Suppressor macrophage (primary cell): ENCODE data around the gene BBS1.
"Not testable (repeated sequence)": the region's sequence is repeated elsewhere in the genome, so short reads cannot be mapped to it uniquely, and the experiment has no call there.

Experiments
- DNase-seq, 4 experiments: peaks; one replicate each; pipeline ENCODE4 v3.0.0-alpha.2; 2020 to 2022

Gene BBS1

DNA sequence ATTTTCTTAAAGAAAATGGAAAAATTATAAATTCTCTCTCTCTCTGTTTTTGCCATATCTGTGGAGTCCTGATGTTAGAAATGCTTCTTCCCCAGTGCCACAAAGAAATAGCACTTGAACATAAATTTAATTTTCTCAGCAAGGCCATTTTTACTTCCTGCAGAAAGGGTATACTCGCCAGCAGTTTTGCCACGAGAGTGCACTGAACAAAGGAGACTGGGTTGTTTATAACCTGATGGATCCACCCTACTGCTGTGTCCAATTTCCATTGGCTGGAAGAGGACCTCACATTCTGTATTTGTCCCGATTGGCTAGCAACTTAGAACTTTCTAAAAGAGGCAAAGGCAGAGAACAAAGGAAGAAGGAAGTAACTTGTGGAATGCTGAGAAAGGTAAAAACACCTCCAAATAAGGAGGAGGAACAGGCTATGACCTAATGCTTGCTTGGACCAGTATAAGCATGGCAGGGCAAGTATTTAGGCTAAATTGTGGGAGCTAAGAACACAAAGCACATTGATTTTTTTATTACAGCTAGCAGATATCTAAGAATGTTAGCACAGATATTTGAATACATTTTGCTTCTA lies 72.2 kb downstream of the BBS1 start:
- not testable (repeated sequence) for DNase-seq
